K562 (cell line): Measurements from ENCODE around the gene PDIA4.

ENCODE experiments used
- ZNF407 ChIP-seq: fragments of 450-650 bp; IDR thresholded peaks from 2 replicates; pipeline ENCODE4 v1.6.1; 2016; ENCODE audit warnings: low read depth
- TF ChIP-seq, protein P1 (sequence below), 3 experiments: IDR thresholded peaks in 2 of 3; conservative IDR thresholded peaks in 1 of 3; 2 replicates each; pipeline ENCODE4 v1.5.1; 2011 to 2012; ENCODE audit warnings: low read length in 3 of 3, mild to moderate bottlenecking in 3 of 3, control low read depth in 2 of 3, improper control_type of control experiment in 1 of 3, inconsistent platforms in 1 of 3, low read depth in 1 of 3, mixed read lengths in 1 of 3, moderate library complexity in 1 of 3; ENCODE audit not compliant: insufficient read depth in 2 of 3
- TF ChIP-seq, protein P2 (sequence below): sonication (generic); formaldehyde crosslinking; IDR thresholded peaks from 2 replicates; pipeline ENCODE4 v1.8.1; 2023; ENCODE audit warnings: missing genetic modification reagents, mild to moderate bottlenecking, borderline replicate concordance

DNA sequence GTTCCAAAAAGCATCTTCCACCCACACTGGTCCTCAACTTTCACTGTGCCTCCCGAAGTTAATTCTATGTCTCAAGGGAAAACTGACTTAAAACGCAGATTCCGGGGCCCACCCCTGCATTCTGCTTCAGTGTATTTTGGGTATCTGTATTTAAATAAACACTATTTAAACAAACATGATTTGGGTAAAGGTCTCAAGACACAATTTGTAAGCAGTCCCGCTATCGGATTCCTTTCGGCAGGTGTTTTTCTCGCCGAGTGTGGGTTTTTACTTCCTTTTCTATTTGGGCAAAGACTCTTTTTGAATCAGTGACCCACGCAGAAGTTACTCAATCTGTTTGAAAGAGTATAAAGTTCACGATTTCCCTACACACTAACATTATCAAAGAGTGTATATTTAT, 1.2 kb downstream of the PDIA4 start:
- TF ChIP-seq, protein P1, sequence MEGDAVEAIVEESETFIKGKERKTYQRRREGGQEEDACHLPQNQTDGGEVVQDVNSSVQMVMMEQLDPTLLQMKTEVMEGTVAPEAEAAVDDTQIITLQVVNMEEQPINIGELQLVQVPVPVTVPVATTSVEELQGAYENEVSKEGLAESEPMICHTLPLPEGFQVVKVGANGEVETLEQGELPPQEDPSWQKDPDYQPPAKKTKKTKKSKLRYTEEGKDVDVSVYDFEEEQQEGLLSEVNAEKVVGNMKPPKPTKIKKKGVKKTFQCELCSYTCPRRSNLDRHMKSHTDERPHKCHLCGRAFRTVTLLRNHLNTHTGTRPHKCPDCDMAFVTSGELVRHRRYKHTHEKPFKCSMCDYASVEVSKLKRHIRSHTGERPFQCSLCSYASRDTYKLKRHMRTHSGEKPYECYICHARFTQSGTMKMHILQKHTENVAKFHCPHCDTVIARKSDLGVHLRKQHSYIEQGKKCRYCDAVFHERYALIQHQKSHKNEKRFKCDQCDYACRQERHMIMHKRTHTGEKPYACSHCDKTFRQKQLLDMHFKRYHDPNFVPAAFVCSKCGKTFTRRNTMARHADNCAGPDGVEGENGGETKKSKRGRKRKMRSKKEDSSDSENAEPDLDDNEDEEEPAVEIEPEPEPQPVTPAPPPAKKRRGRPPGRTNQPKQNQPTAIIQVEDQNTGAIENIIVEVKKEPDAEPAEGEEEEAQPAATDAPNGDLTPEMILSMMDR (IDR thresholded peaks at IDR 0.05 in 2 of 3, conservative IDR thresholded peaks at IDR 0.05 in 1 of 3; ENCODE audit: insufficient read depth in 2 of 3, low read depth in 1 of 3, low read length in 3 of 3) = no peak
- TF ChIP-seq ZNF407 = no peak
- TF ChIP-seq, protein P2, sequence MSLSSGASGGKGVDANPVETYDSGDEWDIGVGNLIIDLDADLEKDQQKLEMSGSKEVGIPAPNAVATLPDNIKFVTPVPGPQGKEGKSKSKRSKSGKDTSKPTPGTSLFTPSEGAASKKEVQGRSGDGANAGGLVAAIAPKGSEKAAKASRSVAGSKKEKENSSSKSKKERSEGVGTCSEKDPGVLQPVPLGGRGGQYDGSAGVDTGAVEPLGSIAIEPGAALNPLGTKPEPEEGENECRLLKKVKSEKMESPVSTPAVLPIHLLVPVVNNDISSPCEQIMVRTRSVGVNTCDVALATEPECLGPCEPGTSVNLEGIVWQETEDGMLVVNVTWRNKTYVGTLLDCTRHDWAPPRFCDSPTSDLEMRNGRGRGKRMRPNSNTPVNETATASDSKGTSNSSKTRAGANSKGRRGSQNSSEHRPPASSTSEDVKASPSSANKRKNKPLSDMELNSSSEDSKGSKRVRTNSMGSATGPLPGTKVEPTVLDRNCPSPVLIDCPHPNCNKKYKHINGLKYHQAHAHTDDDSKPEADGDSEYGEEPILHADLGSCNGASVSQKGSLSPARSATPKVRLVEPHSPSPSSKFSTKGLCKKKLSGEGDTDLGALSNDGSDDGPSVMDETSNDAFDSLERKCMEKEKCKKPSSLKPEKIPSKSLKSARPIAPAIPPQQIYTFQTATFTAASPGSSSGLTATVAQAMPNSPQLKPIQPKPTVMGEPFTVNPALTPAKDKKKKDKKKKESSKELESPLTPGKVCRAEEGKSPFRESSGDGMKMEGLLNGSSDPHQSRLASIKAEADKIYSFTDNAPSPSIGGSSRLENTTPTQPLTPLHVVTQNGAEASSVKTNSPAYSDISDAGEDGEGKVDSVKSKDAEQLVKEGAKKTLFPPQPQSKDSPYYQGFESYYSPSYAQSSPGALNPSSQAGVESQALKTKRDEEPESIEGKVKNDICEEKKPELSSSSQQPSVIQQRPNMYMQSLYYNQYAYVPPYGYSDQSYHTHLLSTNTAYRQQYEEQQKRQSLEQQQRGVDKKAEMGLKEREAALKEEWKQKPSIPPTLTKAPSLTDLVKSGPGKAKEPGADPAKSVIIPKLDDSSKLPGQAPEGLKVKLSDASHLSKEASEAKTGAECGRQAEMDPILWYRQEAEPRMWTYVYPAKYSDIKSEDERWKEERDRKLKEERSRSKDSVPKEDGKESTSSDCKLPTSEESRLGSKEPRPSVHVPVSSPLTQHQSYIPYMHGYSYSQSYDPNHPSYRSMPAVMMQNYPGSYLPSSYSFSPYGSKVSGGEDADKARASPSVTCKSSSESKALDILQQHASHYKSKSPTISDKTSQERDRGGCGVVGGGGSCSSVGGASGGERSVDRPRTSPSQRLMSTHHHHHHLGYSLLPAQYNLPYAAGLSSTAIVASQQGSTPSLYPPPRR (CRISPR knock-in tag) = no peak
